ENCODE data around the gene MYT1.
"Not testable (repeated sequence)": the region's sequence is repeated elsewhere in the genome, so short reads cannot be mapped to it uniquely, and the experiment has no call there.

Gene MYT1

DNA sequence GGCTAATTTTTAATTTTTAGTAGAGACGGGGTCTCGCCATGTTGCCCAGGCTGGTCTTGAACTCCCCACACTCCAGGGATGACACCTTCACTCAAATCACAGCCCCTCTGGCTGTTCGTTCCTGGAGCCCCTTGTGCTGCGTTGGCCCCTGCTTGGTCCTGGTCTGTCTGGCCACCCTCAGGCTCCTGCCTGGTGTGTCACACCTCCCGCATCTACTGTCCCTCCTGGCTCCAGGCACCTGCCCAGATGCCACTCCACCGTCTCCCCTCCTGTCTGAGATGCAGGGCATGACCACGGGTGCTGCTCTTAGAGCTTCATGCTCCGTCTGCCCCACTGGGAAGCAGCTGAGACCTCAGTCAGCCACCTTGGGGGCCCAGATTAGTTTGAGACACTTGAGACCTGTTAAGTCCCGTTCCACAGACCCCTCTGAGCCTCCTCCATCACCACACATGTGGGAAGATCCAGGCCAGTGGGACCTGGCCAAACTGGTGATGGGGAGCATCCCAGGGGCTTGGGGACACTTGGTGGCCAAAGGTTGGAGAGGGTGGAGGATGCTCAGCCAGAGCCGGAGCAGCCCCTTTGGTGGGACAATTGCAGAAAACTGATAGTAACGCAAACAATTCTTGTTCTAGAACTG, 35.0 kb upstream of the MYT1 start:
- TF ChIP-seq TAF1 (IDR thresholded peaks at IDR 0.05; ENCODE audit: low read depth, low read length) = no peak
- no peak for TF ChIP-seq POU2F2 (IDR thresholded peaks at IDR 0.05; ENCODE audit: low read depth, low read length)
- TF ChIP-seq SPI1 (IDR thresholded peaks at IDR 0.05; ENCODE audit: low read depth, low read length) = no peak
- TF ChIP-seq POLR2A (IDR thresholded peaks at IDR 0.05; ENCODE audit: low read depth, low read length) = no peak
- TF ChIP-seq PAX5 (IDR thresholded peaks at IDR 0.05; ENCODE audit: insufficient read depth, low read length, severe bottlenecking) = no peak
- TF ChIP-seq POLR2AphosphoS5 (IDR thresholded peaks at IDR 0.05; ENCODE audit: low read depth, low read length) = no peak
- DNase-seq (ENCODE audit: insufficient read length, low spot score) (no peak), FAIRE-seq (no peak)

DNA sequence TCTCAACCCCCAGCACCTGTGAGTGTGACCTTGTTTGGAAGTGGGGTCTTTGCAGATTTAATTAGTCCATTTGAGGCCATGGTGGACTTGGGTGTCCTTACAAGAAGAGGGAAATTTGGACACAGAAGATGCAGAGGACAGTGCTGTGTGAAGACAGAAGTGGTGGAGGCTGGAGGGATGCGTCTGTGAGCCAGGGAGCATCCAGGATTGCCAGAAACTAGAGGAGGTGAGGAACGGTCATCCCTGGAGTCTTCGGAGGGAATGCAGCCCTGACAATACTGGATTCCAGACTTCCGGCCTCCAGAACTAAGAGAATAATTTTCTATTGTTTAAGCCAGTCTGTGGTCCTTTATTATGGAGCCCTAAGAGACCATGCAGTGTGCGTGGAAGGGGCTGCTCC, 34.0 kb upstream of the MYT1 start:
- DNase-seq (ENCODE audit: insufficient read length, low spot score) = no peak
- FAIRE-seq = no peak

DNA sequence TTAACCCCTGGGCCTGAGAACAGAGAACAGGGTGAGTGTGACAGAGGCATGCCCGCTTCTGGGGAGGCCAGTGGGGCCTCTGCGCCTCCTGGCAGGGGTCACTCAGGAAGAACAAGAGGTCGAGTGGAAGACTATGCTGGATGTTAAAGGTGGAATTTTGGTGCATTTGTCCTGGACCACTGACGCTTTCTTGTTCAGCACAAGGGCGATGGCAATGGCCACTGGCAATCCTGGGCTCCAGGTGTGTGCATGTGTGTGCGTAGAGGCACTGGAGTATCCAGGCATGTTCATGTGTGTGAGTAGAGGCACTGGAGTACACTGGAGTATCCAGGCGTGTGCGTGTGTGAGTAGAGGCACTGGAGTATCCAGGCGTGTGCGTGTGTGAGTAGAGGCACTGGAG, 33.4 kb upstream of the MYT1 start:
- FAIRE-seq = no peak
- DNase-seq (ENCODE audit: insufficient read length, low spot score) = no peak
- no peak for TF ChIP-seq POU2F2 (IDR thresholded peaks at IDR 0.05; ENCODE audit: low read depth, low read length)
- no peak for TF ChIP-seq SPI1 (IDR thresholded peaks at IDR 0.05; ENCODE audit: low read depth, low read length)
- no peak for TF ChIP-seq POLR2A (IDR thresholded peaks at IDR 0.05; ENCODE audit: low read depth, low read length)
- TF ChIP-seq PAX5 (IDR thresholded peaks at IDR 0.05; ENCODE audit: insufficient read depth, low read length, severe bottlenecking) = no peak
- TF ChIP-seq TAF1 (IDR thresholded peaks at IDR 0.05; ENCODE audit: low read depth, low read length) = no peak
- TF ChIP-seq POLR2AphosphoS5 (IDR thresholded peaks at IDR 0.05; ENCODE audit: low read depth, low read length) = no peak

More for the DNA sequence above, 34.0 kb upstream of the MYT1 start:
- TF ChIP-seq TAF1 (IDR thresholded peaks at IDR 0.05; ENCODE audit: low read depth, low read length) = no peak
- TF ChIP-seq POU2F2 (IDR thresholded peaks at IDR 0.05; ENCODE audit: low read depth, low read length) = no peak
- no peak for TF ChIP-seq SPI1 (IDR thresholded peaks at IDR 0.05; ENCODE audit: low read depth, low read length)
- no peak for TF ChIP-seq PAX5 (IDR thresholded peaks at IDR 0.05; ENCODE audit: insufficient read depth, low read length, severe bottlenecking)
- TF ChIP-seq POLR2A (IDR thresholded peaks at IDR 0.05; ENCODE audit: low read depth, low read length) = no peak
- no peak for TF ChIP-seq POLR2AphosphoS5 (IDR thresholded peaks at IDR 0.05; ENCODE audit: low read depth, low read length)

DNA sequence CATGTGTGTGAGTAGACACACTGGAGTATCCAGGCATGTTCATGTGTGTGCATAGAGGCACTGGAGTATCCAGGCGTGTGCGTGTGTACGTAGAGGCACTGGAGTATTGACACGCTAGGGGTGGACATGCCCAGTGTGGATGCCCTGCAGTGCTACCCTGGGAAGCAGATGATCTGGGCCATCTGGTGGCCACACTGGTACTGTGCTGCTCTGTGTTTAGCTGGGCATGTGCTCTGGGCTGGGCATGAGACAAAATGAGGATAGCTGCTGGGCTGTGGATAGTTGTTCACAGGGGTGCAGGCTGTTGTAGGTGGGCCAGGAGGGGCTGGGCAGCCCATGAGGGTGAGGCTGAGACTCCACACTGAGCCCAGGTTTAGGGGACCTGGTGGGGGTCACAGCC, 32.8 kb upstream of the MYT1 start:
- TF ChIP-seq POU2F2 (IDR thresholded peaks at IDR 0.05; ENCODE audit: low read depth, low read length) (no peak), SPI1 (IDR thresholded peaks at IDR 0.05; ENCODE audit: low read depth, low read length) (no peak), PAX5 (IDR thresholded peaks at IDR 0.05; ENCODE audit: insufficient read depth, low read length, severe bottlenecking) (no peak), POLR2A (IDR thresholded peaks at IDR 0.05; ENCODE audit: low read depth, low read length) (no peak), TAF1 (IDR thresholded peaks at IDR 0.05; ENCODE audit: low read depth, low read length) (no peak), POLR2AphosphoS5 (IDR thresholded peaks at IDR 0.05; ENCODE audit: low read depth, low read length) (no peak)
- DNase-seq (ENCODE audit: insufficient read length, low spot score) = no peak

DNA sequence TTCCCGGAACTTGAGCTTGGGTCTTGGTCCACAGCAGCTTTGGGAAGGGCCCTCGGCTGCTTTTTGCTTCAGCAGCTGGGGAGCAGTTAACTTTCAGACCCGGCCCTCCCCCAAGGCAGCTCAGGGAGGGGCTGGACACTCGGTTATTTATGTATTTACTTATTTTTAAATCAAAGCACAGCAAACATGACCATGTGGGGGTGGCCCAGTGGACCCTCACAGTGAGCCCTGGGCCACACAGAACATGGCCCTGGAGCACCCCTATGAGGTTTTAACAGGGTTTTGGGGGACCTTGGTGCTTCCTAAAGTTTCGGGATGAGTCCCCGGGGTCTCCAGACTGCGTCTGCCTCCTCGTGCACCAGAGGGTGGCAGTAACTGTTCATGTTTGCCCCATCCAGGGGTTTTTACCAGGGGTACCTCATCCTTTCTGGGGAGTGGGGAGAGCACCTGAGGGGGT, 30.3 kb upstream of the MYT1 start:
- no peak for DNase-seq (ENCODE audit: insufficient read length, low spot score)
- TF ChIP-seq SPI1 (IDR thresholded peaks at IDR 0.05; ENCODE audit: low read depth, low read length) = no peak
- no peak for TF ChIP-seq POU2F2 (IDR thresholded peaks at IDR 0.05; ENCODE audit: low read depth, low read length)
- TF ChIP-seq PAX5 (IDR thresholded peaks at IDR 0.05; ENCODE audit: insufficient read depth, low read length, severe bottlenecking) = no peak
- no peak for TF ChIP-seq TAF1 (IDR thresholded peaks at IDR 0.05; ENCODE audit: low read depth, low read length)
- TF ChIP-seq POLR2A (IDR thresholded peaks at IDR 0.05; ENCODE audit: low read depth, low read length) = no peak
- TF ChIP-seq POLR2AphosphoS5 (IDR thresholded peaks at IDR 0.05; ENCODE audit: low read depth, low read length) = no peak

More for the DNA sequence above, 32.8 kb upstream of the MYT1 start:
- no peak for FAIRE-seq

DNA sequence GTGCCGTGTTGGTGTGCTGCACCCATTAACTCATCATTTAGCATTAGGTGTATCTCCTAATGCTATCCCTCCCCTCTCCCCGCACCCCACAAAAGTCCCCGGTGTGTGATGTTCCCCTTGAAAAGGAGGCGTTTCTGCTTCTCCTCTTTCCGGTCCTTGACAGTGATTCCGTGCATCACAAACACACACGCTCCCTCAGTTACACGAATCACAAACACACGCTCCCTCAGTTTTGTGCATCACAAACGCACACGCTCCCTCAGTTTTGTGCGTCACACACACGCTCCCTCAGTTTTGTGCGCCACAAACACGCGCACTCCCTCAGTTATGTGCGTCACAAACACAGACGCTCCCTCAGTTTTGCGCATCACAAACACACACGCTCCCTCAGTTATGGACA, 29.5 kb upstream of the MYT1 start:
- DNase-seq (ENCODE audit: insufficient read length, low spot score); FAIRE-seq: not testable (repeated sequence)

More for the DNA sequence above, 30.3 kb upstream of the MYT1 start:
- FAIRE-seq = no peak

DNA sequence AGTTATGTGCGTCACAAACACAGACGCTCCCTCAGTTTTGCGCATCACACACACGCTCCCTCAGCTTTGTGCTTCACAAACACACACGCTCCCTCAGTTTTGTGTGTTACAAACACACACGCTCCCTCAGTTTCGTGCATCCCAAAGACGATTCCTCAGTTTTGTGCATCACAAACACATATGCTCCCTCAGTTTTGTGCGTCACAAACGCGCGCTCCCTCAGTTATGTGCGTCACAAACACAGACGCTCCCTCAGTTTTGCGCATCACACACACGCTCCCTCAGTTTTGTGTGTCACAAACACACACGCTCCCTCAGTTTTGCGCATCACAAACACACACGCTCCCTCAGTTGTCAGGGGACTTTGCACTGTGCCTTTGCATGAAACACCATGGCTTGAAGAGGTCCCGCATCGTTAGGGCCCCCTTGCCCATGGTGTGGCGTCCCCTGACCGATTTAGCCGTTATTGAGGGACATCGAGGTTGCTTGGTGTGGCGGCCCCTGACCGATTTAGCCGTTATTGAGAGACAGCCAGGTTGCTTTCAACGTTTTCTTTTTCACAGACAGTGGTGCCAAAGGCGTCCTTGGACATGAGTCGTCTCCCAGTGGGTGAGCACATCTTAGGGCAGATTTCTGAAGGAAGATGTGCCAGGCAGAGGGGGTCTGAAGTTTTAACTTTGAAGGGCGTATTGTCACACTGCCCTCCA, 28.1 kb upstream of the MYT1 start:
- no peak for FAIRE-seq
- DNase-seq (ENCODE audit: insufficient read length, low spot score) = no peak

DNA sequence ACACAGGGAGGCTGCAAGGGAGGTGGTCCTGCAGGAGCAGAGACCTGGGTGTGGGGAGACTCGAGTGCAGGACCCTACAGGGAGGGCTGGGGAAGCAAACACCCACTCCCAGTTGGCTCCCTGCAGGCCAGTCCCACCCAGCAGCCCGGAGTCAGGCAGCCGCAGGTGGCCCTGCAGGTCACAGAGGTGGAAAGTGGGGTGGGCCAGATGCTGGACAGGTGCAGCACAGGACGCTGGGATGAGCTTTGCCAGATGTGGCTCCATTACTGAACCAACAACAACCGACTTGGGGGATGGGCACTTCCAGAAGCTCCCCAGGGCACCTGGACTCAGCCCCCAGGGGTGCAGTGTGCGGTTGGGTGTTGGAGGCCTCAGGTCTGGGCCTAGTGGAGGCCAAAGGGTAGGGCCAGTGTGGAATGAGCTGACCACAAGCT, 26.6 kb upstream of the MYT1 start:
- DNase-seq (ENCODE audit: insufficient read length, low spot score) (no peak), FAIRE-seq (no peak)
- TF ChIP-seq POLR2AphosphoS5 (IDR thresholded peaks at IDR 0.05; ENCODE audit: low read depth, low read length) (no peak), SPI1 (IDR thresholded peaks at IDR 0.05; ENCODE audit: low read depth, low read length) (no peak), PAX5 (IDR thresholded peaks at IDR 0.05; ENCODE audit: insufficient read depth, low read length, severe bottlenecking) (no peak)

More for the DNA sequence above, 28.1 kb upstream of the MYT1 start:
- no peak for TF ChIP-seq POLR2A (IDR thresholded peaks at IDR 0.05; ENCODE audit: low read depth, low read length)
- no peak for TF ChIP-seq POU2F2 (IDR thresholded peaks at IDR 0.05; ENCODE audit: low read depth, low read length)
- no peak for TF ChIP-seq TAF1 (IDR thresholded peaks at IDR 0.05; ENCODE audit: low read depth, low read length)
- TF ChIP-seq POLR2AphosphoS5 (IDR thresholded peaks at IDR 0.05; ENCODE audit: low read depth, low read length) = no peak
- TF ChIP-seq PAX5 (IDR thresholded peaks at IDR 0.05; ENCODE audit: insufficient read depth, low read length, severe bottlenecking) = no peak
- TF ChIP-seq SPI1 (IDR thresholded peaks at IDR 0.05; ENCODE audit: low read depth, low read length) = no peak

DNA sequence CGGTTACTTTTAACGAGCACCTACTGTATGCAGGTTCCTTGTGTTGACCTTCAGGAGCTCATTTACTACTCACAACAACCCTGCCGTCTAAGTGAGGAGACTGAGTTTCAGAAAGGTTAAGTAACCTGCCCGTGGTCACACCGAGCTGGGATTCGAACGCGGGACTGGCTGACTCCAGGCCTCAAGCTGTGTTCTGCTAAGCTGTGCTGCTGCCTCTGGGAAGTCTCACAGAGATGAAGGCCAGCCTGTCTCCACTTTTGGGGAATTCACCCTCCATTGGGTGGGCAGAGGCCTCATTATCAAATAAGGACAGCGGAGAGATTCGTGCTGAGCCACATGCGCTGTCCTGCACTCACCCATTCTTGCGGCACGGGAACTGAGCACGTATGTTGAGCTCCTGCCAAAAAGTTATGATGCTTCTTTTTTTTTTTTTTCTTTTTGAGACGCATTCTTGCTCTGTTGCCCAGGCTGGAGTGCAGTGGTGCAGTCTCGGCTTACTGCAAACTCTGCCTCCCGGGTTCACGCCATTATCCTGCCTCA, 25.9 kb upstream of the MYT1 start:
- DNase-seq (ENCODE audit: insufficient read length, low spot score) = no peak
- no peak for FAIRE-seq

More for the DNA sequence above, 25.9 kb upstream of the MYT1 start:
- no peak for TF ChIP-seq TAF1 (IDR thresholded peaks at IDR 0.05; ENCODE audit: low read depth, low read length)
- TF ChIP-seq POLR2A (IDR thresholded peaks at IDR 0.05; ENCODE audit: low read depth, low read length) = no peak
- no peak for TF ChIP-seq SPI1 (IDR thresholded peaks at IDR 0.05; ENCODE audit: low read depth, low read length)
- TF ChIP-seq POLR2AphosphoS5 (IDR thresholded peaks at IDR 0.05; ENCODE audit: low read depth, low read length) = no peak
- no peak for TF ChIP-seq PAX5 (IDR thresholded peaks at IDR 0.05; ENCODE audit: insufficient read depth, low read length, severe bottlenecking)
